Caki2 (cell line): ENCODE measurements around the gene PSMB10. TPM values are rescaled to one million over a fixed set of nuclear protein-coding genes. Genes with fewer than 3 reads are reported as not detected.
A peak's percentile ranks its signal among the peaks of the same experiment; 100 is the strongest.
"Not testable (repeated sequence)": the region's sequence is repeated elsewhere in the genome, so short reads cannot be mapped to it uniquely, and the experiment has no call there.

Experiments
- DNase-seq: peaks from one replicate; pipeline ENCODE4 v3.0.0-alpha.2; 2015; ENCODE audit warnings: low read depth
- in situ Hi-C: cut with HindIII; loops from 2 replicates; pipeline ENCODE4 v1.10.0; 2016; ENCODE audit warnings: low sequenced_read_pairs, low pct_unique_long_range_greater_than_20kb, mixed read lengths
- total RNA-seq: library from RNA; depleted of rRNA; stranded (reverse); fragments of >200 nt; shearing (Covaris generic); gene quantifications from 2 replicates; pipeline ENCODE4 v1.2.3, GENCODE V29; 2014; ENCODE audit warnings: low replicate concordance

PSMB10 gene
- total RNA-seq, 1 experiment from 2014 or later: 62.9 TPM

- no peak for DNase-seq
- in situ Hi-C loops: no loop called here
Measured at GRCh38 chr16:67915831-67916723, 20.6 kb downstream of the PSMB10 start.

- DNase-seq, in situ Hi-C loops: not testable (repeated sequence)
Measured at GRCh38 chr16:67915496-67915769, 21.2 kb downstream of the PSMB10 start.

- no peak for DNase-seq
- in situ Hi-C loops: no loop called here
Measured at GRCh38 chr16:67914758-67915495, 21.7 kb downstream of the PSMB10 start.

- in situ Hi-C loops: no loop called here
- DNase-seq: no peak
Measured at GRCh38 chr16:67910158-67910557, 26.5 kb downstream of the PSMB10 start.

GRCh38 chr16:67909056-67909742, 27.5 kb downstream of the PSMB10 start:
- DNase-seq: no peak
- in situ Hi-C loops: no loop called here

GRCh38 chr16:67907397-67908180, 29.1 kb downstream of the PSMB10 start:
- in situ Hi-C loops: no loop called here
- no peak for DNase-seq

GRCh38 chr16:67902831-67903230, 33.8 kb downstream of the PSMB10 start:
- in situ Hi-C loops: no loop called here
- DNase-seq: no peak

GRCh38 chr16:67901734-67902133, 34.9 kb downstream of the PSMB10 start:
- DNase-seq: no peak

GRCh38 chr16:67897231-67897630, 39.4 kb downstream of the PSMB10 start:
- DNase-seq: peak; percentile 56
- in situ Hi-C loops: loop anchor here (25.0 kb wide), 1 partner anchor 165 kb away; no protein-coding TSS in a partner anchor

More at GRCh38 chr16:67901734-67902133, 34.9 kb downstream of the PSMB10 start:
- in situ Hi-C loops: no loop called here

GRCh38 chr16:67893743-67894399, 42.8 kb downstream of the PSMB10 start:
- in situ Hi-C loops: loop anchor here (25.0 kb wide), 1 partner anchor 168 kb away; no protein-coding TSS in a partner anchor
- DNase-seq: no peak

GRCh38 chr16:67892899-67893742, 43.5 kb downstream of the PSMB10 start, which contains the start of gene PSKH1:
Gene PSKH1 (plus strand): TSS chr16:67893254. CDS start chr16:67908750, 15,496 bp downstream.
- DNase-seq: peak; percentile 88
- in situ Hi-C loops: loop anchor here (25.0 kb wide), 1 partner anchor 169 kb away; no protein-coding TSS in a partner anchor

GRCh38 chr16:67892375-67892774, 44.3 kb downstream of the PSMB10 start:
- in situ Hi-C loops: loop anchor here (25.0 kb wide), 1 partner anchor 170 kb away; no protein-coding TSS in a partner anchor
- no peak for DNase-seq

- in situ Hi-C loops: loop anchor here (25.0 kb wide), 1 partner anchor 174 kb away; no protein-coding TSS in a partner anchor
- no peak for DNase-seq
Measured at GRCh38 chr16:67888331-67888730, 48.3 kb downstream of the PSMB10 start.

- DNase-seq: no peak
- in situ Hi-C loops: loop anchor here (25.0 kb wide), 1 partner anchor 176 kb away; no protein-coding TSS in a partner anchor
Measured at GRCh38 chr16:67886387-67886786, 50.3 kb downstream of the PSMB10 start.

- no peak for DNase-seq
- in situ Hi-C loops: loop anchor here (25.0 kb wide), 1 partner anchor 176 kb away; no protein-coding TSS in a partner anchor
Measured at GRCh38 chr16:67885976-67886375, 50.7 kb downstream of the PSMB10 start.

- DNase-seq: no peak
- in situ Hi-C loops: loop anchor here (25.0 kb wide), 1 partner anchor 177 kb away; no protein-coding TSS in a partner anchor
Measured at GRCh38 chr16:67885545-67885944, 51.1 kb downstream of the PSMB10 start.
